ENCODE results near the gene OR2T10. TPM values are rescaled to one million over a fixed set of nuclear protein-coding genes. Genes with fewer than 3 reads are reported as not detected.

OR2T10 gene
- total RNA-seq, 1 donor from 2014 or later, result not detected

GRCh38 chr1:248631354-248632008 lies 34.0 kb upstream of the OR2T10 start:
- no peak for TF ChIP-seq CTCF (IDR thresholded peaks at IDR 0.05)
- Mint-ChIP-seq H3K4me1 (ENCODE audit: low read depth) (no peaks in the 10 kb centered on the region), H3K27ac (ENCODE audit: unreplicated experiment) (no peak overlapping the region), H3K4me3 (ENCODE audit: unreplicated experiment) (no peak overlapping the region), H3K36me3 (ENCODE audit: low read depth) (no peaks in the 10 kb centered on the region), H3K9me3 (ENCODE audit: low read depth) (peaks cover 10% of the 10 kb centered on the region), H3K27me3 (ENCODE audit: low read depth) (no peaks in the 10 kb centered on the region)
- no peak for DNase-seq (ENCODE audit: low spot score)

GRCh38 chr1:248630551-248630950 lies 33.1 kb upstream of the OR2T10 start:
- TF ChIP-seq CTCF (IDR thresholded peaks at IDR 0.05), result no peak
- H3K9me3 Mint-ChIP-seq (ENCODE audit: low read depth), result peaks cover 10% of the 10 kb centered on the region
- no peaks in the 10 kb centered on the region for H3K36me3 Mint-ChIP-seq (ENCODE audit: low read depth)
- H3K4me1 Mint-ChIP-seq (ENCODE audit: low read depth), result no peaks in the 10 kb centered on the region
- no peak overlapping the region for H3K27ac Mint-ChIP-seq (ENCODE audit: unreplicated experiment)
- no peaks in the 10 kb centered on the region for H3K27me3 Mint-ChIP-seq (ENCODE audit: low read depth)
- DNase-seq (ENCODE audit: low spot score), result no peak
- no peak overlapping the region for H3K4me3 Mint-ChIP-seq (ENCODE audit: unreplicated experiment)

- no peaks in the 10 kb centered on the region for H3K36me3 Mint-ChIP-seq (ENCODE audit: low read depth)
- no peak for TF ChIP-seq CTCF (IDR thresholded peaks at IDR 0.05)
- no peaks in the 10 kb centered on the region for H3K27me3 Mint-ChIP-seq (ENCODE audit: low read depth)
- H3K9me3 Mint-ChIP-seq (ENCODE audit: low read depth), result peaks cover 10% of the 10 kb centered on the region
- no peak for DNase-seq (ENCODE audit: low spot score)
- H3K4me3 Mint-ChIP-seq (ENCODE audit: unreplicated experiment), result no peak overlapping the region
- no peaks in the 10 kb centered on the region for H3K4me1 Mint-ChIP-seq (ENCODE audit: low read depth)
- no peak overlapping the region for H3K27ac Mint-ChIP-seq (ENCODE audit: unreplicated experiment)
Observed at GRCh38 chr1:248627971-248628844, 30.7 kb upstream of the OR2T10 start.

- Mint-ChIP-seq H3K9me3 (ENCODE audit: low read depth) (peaks cover 8% of the 10 kb centered on the region), H3K4me3 (ENCODE audit: unreplicated experiment) (no peak overlapping the region), H3K36me3 (ENCODE audit: low read depth) (no peaks in the 10 kb centered on the region), H3K27ac (ENCODE audit: unreplicated experiment) (no peak overlapping the region), H3K4me1 (ENCODE audit: low read depth) (no peaks in the 10 kb centered on the region), H3K27me3 (ENCODE audit: low read depth) (no peaks in the 10 kb centered on the region)
- no peak for DNase-seq (ENCODE audit: low spot score)
- TF ChIP-seq CTCF (IDR thresholded peaks at IDR 0.05), result no peak
Observed at GRCh38 chr1:248625971-248626370, 28.5 kb upstream of the OR2T10 start.

GRCh38 chr1:248625166-248625565 lies 27.7 kb upstream of the OR2T10 start:
- Mint-ChIP-seq H3K27ac (ENCODE audit: unreplicated experiment) (no peak overlapping the region), H3K9me3 (ENCODE audit: low read depth) (peaks cover 4% of the 10 kb centered on the region), H3K4me1 (ENCODE audit: low read depth) (no peaks in the 10 kb centered on the region), H3K36me3 (ENCODE audit: low read depth) (no peaks in the 10 kb centered on the region), H3K27me3 (ENCODE audit: low read depth) (no peaks in the 10 kb centered on the region), H3K4me3 (ENCODE audit: unreplicated experiment) (no peak overlapping the region)
- no peak for TF ChIP-seq CTCF (IDR thresholded peaks at IDR 0.05)
- no peak for DNase-seq (ENCODE audit: low spot score)

All from chondrocyte (in vitro differentiated cells).